SK-N-SH treated with all-trans-retinoic acid at 6 μM for 48 hours (cell line): ENCODE measurements around the gene SLC22A23.

Source experiments
- ATAC-seq: fragments of 200-7000 bp; cut with Tn5 transposase; 3 replicates; pipeline ENCODE4 v1.9.1; 2020; ENCODE audit warnings: mild to moderate bottlenecking, moderate library complexity
- ARNTL ChIP-seq: fragments of 450-650 bp; formaldehyde crosslinking; IDR thresholded peaks from 2 replicates; pipeline ENCODE4 v1.5.0; 2020; ENCODE audit warnings: low read depth, mild to moderate bottlenecking, moderate library complexity, borderline replicate concordance
- BACH2 ChIP-seq: fragments of 250-450 bp; sonication (Bioruptor Pico); IDR thresholded peaks from 2 replicates; pipeline ENCODE4 v1.9.0; 2021; ENCODE audit warnings: mild to moderate bottlenecking, borderline replicate concordance
- CSDC2 ChIP-seq: fragments of 250-450 bp; sonication (Bioruptor Pico); IDR thresholded peaks from 2 replicates; pipeline ENCODE4 v1.5.0; 2020; ENCODE audit warnings: mild to moderate bottlenecking, moderate library complexity
- ESRRG ChIP-seq: fragments of 250-450 bp; sonication (Bioruptor Pico); IDR thresholded peaks from 2 replicates; pipeline ENCODE4 v1.6.1; 2021; ENCODE audit warnings: mild to moderate bottlenecking
- GLIS3 ChIP-seq: fragments of 250-450 bp; sonication (Bioruptor Pico); IDR thresholded peaks from 2 replicates; pipeline ENCODE4 v1.5.0; 2020; ENCODE audit warnings: mild to moderate bottlenecking, moderate library complexity
- ISL1 ChIP-seq: fragments of 250-450 bp; sonication (Bioruptor Pico); IDR thresholded peaks from 2 replicates; pipeline ENCODE4 v2.1.2; 2022; ENCODE audit warnings: mild to moderate bottlenecking, moderate library complexity
- OSR1 ChIP-seq: fragments of 250-450 bp; sonication (Bioruptor Pico); IDR thresholded peaks from 2 replicates; pipeline ENCODE4 v1.8.0; 2022; ENCODE audit warnings: moderate library complexity, mild to moderate bottlenecking, inconsistent platforms
- PPARA ChIP-seq: fragments of 250-450 bp; sonication (Bioruptor Pico); IDR thresholded peaks from 2 replicates; pipeline ENCODE4 v1.5.0; 2020; ENCODE audit warnings: mild to moderate bottlenecking, borderline replicate concordance
- RARB ChIP-seq: fragments of 250-450 bp; sonication (Bioruptor Pico); IDR thresholded peaks from 2 replicates; pipeline ENCODE4 v1.8.0; 2021; ENCODE audit warnings: mild to moderate bottlenecking, moderate library complexity
- SNAI2 ChIP-seq: fragments of 250-450 bp; sonication (Bioruptor Pico); IDR thresholded peaks from 2 replicates; pipeline ENCODE4 v1.5.0; 2020; ENCODE audit warnings: mild to moderate bottlenecking, moderate library complexity
- TCF4 ChIP-seq: fragments of 250-450 bp; sonication (Bioruptor Pico); IDR thresholded peaks from 2 replicates; pipeline ENCODE4 v1.8.0; 2021; ENCODE audit warnings: mild to moderate bottlenecking, moderate library complexity, borderline replicate concordance
- TOX ChIP-seq: fragments of 250-450 bp; sonication (Bioruptor Pico); IDR thresholded peaks from 2 replicates; pipeline ENCODE4 v1.8.0; 2021; ENCODE audit warnings: mild to moderate bottlenecking, moderate library complexity, borderline replicate concordance
- ZC3H10 ChIP-seq: fragments of 250-450 bp; sonication (Bioruptor Pico); IDR thresholded peaks from 2 replicates; pipeline ENCODE4 v1.5.1; 2021; ENCODE audit warnings: mild to moderate bottlenecking, moderate library complexity
- ZFP3 ChIP-seq: fragments of 250-450 bp; sonication (Bioruptor Pico); IDR thresholded peaks from 2 replicates; pipeline ENCODE4 v1.5.0; 2020; ENCODE audit warnings: mild to moderate bottlenecking, moderate library complexity
- ZFP30 ChIP-seq: fragments of 450-650 bp; formaldehyde crosslinking; IDR thresholded peaks from 2 replicates; pipeline ENCODE4 v1.5.0; 2022; ENCODE audit warnings: mild to moderate bottlenecking, moderate library complexity
- ZNF565 ChIP-seq: fragments of 450-650 bp; formaldehyde crosslinking; conservative IDR thresholded peaks from 2 replicates; pipeline ENCODE4 v1.5.0; 2020; ENCODE audit warnings: low read depth, mild to moderate bottlenecking, moderate library complexity
- ZNF70 ChIP-seq: fragments of 450-650 bp; formaldehyde crosslinking; IDR thresholded peaks from 2 replicates; pipeline ENCODE4 v1.5.0; 2020; ENCODE audit warnings: mild to moderate bottlenecking, moderate library complexity
- ZNF8 ChIP-seq: fragments of 450-650 bp; formaldehyde crosslinking; IDR thresholded peaks from 2 replicates; pipeline ENCODE4 v1.5.0; 2020; ENCODE audit warnings: mild to moderate bottlenecking, moderate library complexity
- TF ChIP-seq, protein P1 (sequence below): fragments of 250-450 bp; sonication (Bioruptor Pico); IDR thresholded peaks from 2 replicates; pipeline ENCODE4 v1.8.0; 2020; ENCODE audit warnings: mild to moderate bottlenecking, moderate library complexity, borderline replicate concordance
- TF ChIP-seq, protein P2 (sequence below): fragments of 250-450 bp; sonication (Bioruptor Pico); IDR thresholded peaks from 2 replicates; pipeline ENCODE4 v1.5.1; 2021; ENCODE audit warnings: mild to moderate bottlenecking, moderate library complexity
- TF ChIP-seq, protein P3 (sequence below): fragments of 250-450 bp; sonication (Bioruptor Pico); IDR thresholded peaks from 2 replicates; pipeline ENCODE4 v1.5.0; 2020; ENCODE audit warnings: mild to moderate bottlenecking, moderate library complexity
- TF ChIP-seq, protein P4 (sequence below): fragments of 250-450 bp; sonication (Bioruptor Pico); IDR thresholded peaks from 2 replicates; pipeline ENCODE4 v1.5.1; 2020; ENCODE audit warnings: low read depth, mild to moderate bottlenecking, moderate library complexity

SLC22A23 gene

DNA sequence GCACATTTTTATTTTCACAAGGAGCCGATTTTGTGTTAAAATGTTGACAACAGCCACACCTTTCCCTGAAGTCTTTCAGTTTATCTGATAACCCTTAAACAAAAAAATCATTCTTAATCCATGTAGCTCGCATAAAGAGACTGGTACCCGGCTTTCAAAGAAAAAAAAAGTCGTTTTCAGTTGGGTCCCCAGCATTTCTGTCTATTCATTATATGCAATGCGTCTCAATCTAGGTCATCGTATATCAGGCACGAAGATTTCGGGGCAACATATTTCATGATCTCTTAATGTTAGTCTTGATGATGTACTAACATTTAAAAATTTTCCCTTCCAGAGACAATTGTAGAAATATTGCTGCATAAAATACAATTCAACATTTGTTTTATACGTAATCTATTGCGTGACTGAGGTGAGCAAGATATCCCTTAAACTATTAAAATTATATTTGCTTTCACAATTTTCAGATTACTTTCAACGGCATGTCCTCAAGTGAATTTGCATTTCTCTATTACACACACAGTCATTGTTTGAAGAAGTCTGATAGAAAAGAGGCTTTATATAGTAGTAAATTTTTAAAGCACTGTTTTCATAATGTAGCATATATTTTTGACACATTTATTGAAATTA, 226.5 kb downstream of the SLC22A23 start (continued):
- TF ChIP-seq TOX (CRISPR knock-in tag) (no peak), PPARA (CRISPR knock-in tag) (no peak), ZNF70 (CRISPR knock-in tag) (no peak), SNAI2 (CRISPR knock-in tag) (no peak), CSDC2 (no peak), ZNF565 (no peak), OSR1 (no peak), RARB (CRISPR knock-in tag) (no peak), ZFP3 (CRISPR knock-in tag) (no peak)

DNA sequence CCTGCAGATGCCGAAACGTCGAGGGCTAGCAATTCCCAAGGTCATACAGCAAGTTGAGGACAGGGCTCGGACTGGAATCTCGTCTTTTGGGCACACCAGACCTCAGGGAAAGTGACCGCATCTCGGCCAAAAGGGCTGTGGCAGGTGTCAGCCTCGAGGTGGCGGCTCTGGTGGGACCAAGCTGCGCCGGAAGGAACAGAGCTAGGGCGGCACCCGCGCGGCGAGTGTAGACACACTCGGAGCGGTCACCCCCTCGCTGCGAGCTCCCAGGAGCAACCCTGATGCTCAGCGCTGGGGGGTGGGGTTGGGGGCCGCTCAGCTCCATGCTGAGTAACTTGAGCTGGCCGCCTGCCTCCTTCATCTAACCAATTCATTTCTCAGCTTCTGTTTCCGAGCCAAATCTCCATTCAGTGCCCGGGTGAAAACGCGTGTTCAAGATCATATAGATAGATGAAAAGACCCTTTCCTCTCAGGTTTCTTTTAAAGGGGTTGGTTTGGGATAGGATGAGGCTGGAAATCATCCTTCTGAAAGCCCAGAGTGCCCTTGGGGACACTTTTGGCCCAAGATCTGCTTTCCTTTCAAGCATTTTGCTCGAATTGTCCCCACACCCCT, 227.2 kb downstream of the SLC22A23 start:
- TF ChIP-seq ZNF565 (no peak), TOX (CRISPR knock-in tag) (no peak), ZC3H10 (CRISPR knock-in tag) (no peak), OSR1 (no peak)
- TF ChIP-seq, protein P1, sequence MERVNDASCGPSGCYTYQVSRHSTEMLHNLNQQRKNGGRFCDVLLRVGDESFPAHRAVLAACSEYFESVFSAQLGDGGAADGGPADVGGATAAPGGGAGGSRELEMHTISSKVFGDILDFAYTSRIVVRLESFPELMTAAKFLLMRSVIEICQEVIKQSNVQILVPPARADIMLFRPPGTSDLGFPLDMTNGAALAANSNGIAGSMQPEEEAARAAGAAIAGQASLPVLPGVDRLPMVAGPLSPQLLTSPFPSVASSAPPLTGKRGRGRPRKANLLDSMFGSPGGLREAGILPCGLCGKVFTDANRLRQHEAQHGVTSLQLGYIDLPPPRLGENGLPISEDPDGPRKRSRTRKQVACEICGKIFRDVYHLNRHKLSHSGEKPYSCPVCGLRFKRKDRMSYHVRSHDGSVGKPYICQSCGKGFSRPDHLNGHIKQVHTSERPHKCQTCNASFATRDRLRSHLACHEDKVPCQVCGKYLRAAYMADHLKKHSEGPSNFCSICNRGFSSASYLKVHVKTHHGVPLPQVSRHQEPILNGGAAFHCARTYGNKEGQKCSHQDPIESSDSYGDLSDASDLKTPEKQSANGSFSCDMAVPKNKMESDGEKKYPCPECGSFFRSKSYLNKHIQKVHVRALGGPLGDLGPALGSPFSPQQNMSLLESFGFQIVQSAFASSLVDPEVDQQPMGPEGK: peak; percentile 23; the same call in 1 of the 2 replicates
- peak; percentile 4 for ATAC-seq

DNA sequence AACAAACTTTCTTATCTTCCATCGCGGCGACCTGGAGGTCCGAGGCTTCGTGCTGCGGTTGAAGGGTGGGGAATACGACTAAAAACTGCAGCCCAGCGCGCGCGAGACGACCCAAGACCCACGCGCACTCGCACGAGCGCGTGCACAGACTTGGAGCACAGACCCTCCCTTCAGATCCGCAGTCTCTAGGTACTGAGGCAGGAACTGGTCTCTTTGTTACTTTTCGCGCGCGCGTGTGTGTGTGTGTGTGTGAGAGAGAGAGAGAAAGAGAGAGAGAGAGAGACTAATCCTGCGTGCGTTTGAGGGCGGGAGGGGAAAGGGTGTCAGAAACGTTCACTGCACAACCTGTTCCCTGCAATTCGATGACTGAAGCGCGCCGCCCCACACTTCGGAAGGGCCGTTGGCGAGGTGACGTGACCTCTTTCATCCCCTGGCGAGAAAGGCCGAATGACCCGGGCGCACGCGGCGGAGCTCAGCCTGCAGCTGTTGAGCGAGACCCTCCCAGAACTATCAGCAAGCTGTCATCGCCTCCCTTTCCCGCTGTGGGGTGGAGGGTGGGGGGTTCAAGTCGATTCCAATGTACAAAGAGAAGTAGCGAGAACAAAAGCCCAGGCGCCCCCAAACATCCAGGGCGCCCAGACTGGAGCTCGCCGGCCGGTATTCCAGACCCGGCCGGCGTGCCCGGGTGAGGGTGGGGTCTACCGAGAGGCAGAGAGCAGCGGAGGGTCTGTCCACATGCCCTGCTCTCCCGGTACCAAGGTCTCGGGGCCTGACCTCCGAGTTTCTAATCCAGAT, 227.9 kb downstream of the SLC22A23 start:
- TF ChIP-seq, protein P1: no peak
- TF ChIP-seq CSDC2 (no peak), TOX (CRISPR knock-in tag) (no peak), ZFP3 (CRISPR knock-in tag) (no peak), OSR1 (no peak), ARNTL (CRISPR knock-in tag) (no peak), ZNF8 (CRISPR knock-in tag) (no peak), SNAI2 (CRISPR knock-in tag) (no peak), ZNF565 (no peak), BACH2 (CRISPR knock-in tag) (no peak), GLIS3 (no peak), ISL1 (CRISPR knock-in tag) (no peak), ZNF70 (CRISPR knock-in tag) (no peak), ZFP30 (CRISPR knock-in tag) (no peak), ZC3H10 (CRISPR knock-in tag) (no peak), TCF4 (CRISPR knock-in tag) (no peak), ESRRG (no peak)
- TF ChIP-seq, protein P2, sequence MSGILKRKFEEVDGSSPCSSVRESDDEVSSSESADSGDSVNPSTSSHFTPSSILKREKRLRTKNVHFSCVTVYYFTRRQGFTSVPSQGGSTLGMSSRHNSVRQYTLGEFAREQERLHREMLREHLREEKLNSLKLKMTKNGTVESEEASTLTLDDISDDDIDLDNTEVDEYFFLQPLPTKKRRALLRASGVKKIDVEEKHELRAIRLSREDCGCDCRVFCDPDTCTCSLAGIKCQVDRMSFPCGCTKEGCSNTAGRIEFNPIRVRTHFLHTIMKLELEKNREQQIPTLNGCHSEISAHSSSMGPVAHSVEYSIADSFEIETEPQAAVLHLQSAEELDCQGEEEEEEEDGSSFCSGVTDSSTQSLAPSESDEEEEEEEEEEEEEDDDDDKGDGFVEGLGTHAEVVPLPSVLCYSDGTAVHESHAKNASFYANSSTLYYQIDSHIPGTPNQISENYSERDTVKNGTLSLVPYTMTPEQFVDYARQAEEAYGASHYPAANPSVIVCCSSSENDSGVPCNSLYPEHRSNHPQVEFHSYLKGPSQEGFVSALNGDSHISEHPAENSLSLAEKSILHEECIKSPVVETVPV (CRISPR knock-in tag): no peak
- TF ChIP-seq, protein P3, sequence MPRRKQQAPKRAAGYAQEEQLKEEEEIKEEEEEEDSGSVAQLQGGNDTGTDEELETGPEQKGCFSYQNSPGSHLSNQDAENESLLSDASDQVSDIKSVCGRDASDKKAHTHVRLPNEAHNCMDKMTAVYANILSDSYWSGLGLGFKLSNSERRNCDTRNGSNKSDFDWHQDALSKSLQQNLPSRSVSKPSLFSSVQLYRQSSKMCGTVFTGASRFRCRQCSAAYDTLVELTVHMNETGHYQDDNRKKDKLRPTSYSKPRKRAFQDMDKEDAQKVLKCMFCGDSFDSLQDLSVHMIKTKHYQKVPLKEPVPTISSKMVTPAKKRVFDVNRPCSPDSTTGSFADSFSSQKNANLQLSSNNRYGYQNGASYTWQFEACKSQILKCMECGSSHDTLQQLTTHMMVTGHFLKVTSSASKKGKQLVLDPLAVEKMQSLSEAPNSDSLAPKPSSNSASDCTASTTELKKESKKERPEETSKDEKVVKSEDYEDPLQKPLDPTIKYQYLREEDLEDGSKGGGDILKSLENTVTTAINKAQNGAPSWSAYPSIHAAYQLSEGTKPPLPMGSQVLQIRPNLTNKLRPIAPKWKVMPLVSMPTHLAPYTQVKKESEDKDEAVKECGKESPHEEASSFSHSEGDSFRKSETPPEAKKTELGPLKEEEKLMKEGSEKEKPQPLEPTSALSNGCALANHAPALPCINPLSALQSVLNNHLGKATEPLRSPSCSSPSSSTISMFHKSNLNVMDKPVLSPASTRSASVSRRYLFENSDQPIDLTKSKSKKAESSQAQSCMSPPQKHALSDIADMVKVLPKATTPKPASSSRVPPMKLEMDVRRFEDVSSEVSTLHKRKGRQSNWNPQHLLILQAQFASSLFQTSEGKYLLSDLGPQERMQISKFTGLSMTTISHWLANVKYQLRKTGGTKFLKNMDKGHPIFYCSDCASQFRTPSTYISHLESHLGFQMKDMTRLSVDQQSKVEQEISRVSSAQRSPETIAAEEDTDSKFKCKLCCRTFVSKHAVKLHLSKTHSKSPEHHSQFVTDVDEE: no peak
- TF ChIP-seq, protein P4, sequence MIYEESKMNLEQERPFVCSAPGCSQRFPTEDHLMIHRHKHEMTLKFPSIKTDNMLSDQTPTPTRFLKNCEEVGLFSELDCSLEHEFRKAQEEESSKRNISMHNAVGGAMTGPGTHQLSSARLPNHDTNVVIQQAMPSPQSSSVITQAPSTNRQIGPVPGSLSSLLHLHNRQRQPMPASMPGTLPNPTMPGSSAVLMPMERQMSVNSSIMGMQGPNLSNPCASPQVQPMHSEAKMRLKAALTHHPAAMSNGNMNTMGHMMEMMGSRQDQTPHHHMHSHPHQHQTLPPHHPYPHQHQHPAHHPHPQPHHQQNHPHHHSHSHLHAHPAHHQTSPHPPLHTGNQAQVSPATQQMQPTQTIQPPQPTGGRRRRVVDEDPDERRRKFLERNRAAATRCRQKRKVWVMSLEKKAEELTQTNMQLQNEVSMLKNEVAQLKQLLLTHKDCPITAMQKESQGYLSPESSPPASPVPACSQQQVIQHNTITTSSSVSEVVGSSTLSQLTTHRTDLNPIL (CRISPR knock-in tag): no peak
- ATAC-seq: no peak
